Gastrocnemius medialis (tissue), 4 donors: ENCODE measurements around the gene KIAA1217.

Experiments
- POLR2A ChIP-seq, 2 donors: fragments of 450-650 bp; IDR thresholded peaks; one replicate each; pipeline ENCODE4 v1.6.1; 2017; ENCODE audit warnings: antibody characterized with exemption in 2 of 2, mild to moderate bottlenecking in 2 of 2, moderate library complexity in 2 of 2
- TF ChIP-seq, protein P1 (sequence below), 5 experiments: fragments of 450-650 bp in 3 of 5; fragments of 200-600 bp in 2 of 5; sonication (generic) in 2 of 5; IDR thresholded peaks in 4 of 5; conservative IDR thresholded peaks in 1 of 5; 1 replicate in 4 of 5; 2 replicates in 1 of 5; pipeline ENCODE4 v1.5.1; 2016 to 2019; ENCODE audit warnings: antibody characterized with exemption in 5 of 5, mild to moderate bottlenecking in 3 of 5, moderate library complexity in 3 of 5

DNA sequence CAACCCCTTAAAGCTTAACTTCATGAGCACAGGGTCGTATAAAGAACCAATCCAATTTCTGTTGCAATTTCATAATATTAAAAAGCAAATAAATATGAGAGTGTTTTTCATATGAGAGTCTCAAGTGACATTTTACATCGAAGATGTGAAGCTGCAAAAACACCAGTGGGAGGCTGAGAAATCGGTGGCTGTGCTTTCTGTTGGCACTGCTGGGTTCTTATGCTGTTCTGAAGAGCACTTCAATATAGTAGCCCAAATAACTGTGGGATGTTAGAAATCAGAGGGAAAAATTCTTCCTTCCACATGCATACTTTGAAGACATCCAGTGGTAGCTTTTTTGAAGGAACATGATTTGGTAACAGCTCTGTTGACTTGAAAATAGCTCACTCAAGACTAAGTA lies 269.0 kb downstream of the KIAA1217 start:
- TF ChIP-seq, protein P1, sequence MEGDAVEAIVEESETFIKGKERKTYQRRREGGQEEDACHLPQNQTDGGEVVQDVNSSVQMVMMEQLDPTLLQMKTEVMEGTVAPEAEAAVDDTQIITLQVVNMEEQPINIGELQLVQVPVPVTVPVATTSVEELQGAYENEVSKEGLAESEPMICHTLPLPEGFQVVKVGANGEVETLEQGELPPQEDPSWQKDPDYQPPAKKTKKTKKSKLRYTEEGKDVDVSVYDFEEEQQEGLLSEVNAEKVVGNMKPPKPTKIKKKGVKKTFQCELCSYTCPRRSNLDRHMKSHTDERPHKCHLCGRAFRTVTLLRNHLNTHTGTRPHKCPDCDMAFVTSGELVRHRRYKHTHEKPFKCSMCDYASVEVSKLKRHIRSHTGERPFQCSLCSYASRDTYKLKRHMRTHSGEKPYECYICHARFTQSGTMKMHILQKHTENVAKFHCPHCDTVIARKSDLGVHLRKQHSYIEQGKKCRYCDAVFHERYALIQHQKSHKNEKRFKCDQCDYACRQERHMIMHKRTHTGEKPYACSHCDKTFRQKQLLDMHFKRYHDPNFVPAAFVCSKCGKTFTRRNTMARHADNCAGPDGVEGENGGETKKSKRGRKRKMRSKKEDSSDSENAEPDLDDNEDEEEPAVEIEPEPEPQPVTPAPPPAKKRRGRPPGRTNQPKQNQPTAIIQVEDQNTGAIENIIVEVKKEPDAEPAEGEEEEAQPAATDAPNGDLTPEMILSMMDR (IDR thresholded peaks at IDR 0.05 in 4 of 5, conservative IDR thresholded peaks at IDR 0.05 in 1 of 5) = no peak
- no peak for TF ChIP-seq POLR2A (IDR thresholded peaks at IDR 0.05)
